Pulmonary artery endothelial cell (primary cell): ENCODE results near the gene MEIOSIN. TPM values are rescaled to one million over a fixed set of nuclear protein-coding genes. Genes with fewer than 3 reads are reported as not detected.

ENCODE experiments used
- DNase-seq: peaks from one replicate; pipeline ENCODE4 v3.0.0-alpha.2; 2011; ENCODE audit warnings: low read depth, low spot score
- total RNA-seq: library from RNA; depleted of rRNA; stranded (reverse); fragments of >200 nt; gene quantifications from 2 replicates; pipeline ENCODE4 v1.2.3, GENCODE V29; 2014

MEIOSIN gene
- total RNA-seq, 1 donor from 2014 or later: not detected

- DNase-seq: no peak
Observed at GRCh38 chr19:45779231-45780145, 46.2 kb downstream of the MEIOSIN start.

DNA sequence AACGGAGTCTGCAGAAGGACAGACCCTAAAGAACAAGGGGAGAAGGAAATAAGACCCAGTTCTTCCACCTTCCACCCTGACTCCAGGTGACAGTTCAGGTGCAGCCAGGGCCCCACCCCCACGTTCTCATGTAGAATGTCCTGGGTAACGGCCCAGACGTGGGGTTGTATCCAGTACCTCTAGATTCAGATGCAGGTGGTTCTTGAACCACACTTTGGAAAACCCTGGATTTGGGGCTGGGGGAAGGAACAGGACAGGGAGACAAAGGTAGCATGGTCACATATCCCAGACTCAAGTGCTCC, 46.9 kb downstream of the MEIOSIN start:
- no peak for DNase-seq

- no peak for DNase-seq
Observed at GRCh38 chr19:45780448-45781213, 47.4 kb downstream of the MEIOSIN start.

DNA sequence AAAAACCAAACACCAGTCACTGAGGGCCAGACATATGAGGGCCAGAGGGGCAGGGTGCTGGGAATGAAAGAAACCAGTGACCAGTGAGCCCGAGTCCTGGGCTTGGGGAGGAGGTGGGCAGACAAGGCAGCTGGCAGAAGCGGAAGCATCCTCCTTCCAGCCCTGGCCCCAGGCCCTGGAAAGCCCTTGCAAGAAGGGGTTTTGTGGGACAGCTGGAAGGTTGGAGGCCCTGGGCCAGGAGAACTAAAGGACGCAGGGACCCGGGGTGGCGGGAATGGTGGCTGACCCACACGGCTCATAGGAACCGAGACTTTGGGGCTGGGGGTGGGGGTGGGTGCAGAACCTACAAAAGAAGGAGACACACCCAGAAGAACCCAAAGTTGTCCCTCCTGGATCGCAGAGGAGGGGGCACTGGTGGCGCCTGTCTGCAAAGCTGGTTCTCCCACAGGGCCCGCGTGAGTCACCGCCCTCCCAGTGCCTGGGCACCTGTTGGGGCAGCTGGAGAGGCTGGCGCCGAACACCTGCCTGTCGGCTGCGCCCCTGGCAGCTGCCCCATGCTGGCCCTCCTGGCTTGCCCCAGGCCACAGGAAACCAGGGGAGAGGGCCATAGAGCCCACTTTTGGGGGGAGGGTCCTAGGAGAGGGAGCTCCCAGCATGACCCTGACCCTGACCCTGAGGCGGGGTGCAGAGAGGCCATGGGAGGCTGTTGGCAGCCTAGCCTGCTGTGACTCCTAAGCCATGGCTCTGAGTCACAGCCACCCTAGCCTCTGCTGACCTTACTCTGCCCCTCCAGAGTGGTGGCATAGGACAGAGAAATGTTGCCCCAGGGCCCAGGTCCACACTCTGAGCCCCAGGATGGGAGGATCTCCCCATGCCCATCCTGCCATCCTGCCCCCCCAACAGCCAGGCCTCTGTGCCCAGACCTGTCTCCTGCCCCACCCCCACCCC, 48.2 kb downstream of the MEIOSIN start:
- DNase-seq: no peak

- no peak for DNase-seq
Observed at GRCh38 chr19:45782162-45782691, 49.0 kb downstream of the MEIOSIN start, which contains the start of gene DMPK. Gene DMPK (minus strand): TSS chr19:45782490. CDS start chr19:45782352, 138 bp downstream.

DNA sequence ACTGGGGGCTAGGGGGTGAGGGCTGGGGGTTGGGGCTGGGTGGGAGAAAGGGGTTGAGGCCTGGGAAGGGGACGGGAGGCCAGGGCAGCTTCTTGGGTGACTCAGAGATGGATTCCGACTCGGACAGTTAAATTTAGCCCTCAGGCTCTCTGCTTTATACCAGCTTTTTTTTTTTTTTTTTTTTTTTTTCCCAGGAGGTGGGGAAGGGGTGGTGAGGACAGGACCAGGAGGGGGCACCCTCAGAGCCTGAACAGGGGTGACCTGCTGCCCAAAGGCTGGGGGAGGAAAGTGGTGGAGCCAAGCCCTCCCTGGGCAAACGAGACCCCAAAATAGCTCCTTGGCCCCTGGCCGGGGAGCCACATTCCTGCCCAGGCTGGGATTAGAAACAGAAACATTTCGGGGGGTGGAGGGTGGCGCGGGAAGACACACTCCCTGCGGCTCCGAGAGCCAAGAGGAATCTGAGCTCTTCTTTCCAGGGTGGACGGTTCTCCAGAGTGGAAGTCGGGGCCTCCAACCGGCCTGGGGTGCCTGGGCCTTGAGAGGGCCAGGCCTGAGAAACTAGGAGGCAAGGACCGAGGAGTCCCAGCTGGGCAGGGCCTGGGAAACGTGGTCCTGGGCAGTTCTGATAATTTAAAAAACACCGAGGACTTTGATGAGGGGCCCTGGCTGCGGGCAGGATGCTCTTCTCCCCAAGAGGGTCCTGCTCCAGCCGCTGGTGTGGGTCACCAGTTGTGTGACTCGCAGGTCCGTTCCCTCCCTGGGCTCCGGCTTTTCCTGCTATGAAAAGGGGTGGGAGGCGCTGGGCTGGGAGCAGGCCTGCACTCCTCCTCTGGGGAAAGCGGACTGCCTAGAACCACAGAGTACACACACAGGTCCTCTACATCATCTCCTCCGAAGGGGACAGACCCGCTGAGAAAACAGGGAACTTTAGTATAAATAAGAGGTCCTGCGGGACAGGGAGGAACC, 49.9 kb downstream of the MEIOSIN start:
- DNase-seq: no peak

GRCh38 chr19:45784096-45784495, 50.9 kb downstream of the MEIOSIN start:
- DNase-seq: no peak

DNA sequence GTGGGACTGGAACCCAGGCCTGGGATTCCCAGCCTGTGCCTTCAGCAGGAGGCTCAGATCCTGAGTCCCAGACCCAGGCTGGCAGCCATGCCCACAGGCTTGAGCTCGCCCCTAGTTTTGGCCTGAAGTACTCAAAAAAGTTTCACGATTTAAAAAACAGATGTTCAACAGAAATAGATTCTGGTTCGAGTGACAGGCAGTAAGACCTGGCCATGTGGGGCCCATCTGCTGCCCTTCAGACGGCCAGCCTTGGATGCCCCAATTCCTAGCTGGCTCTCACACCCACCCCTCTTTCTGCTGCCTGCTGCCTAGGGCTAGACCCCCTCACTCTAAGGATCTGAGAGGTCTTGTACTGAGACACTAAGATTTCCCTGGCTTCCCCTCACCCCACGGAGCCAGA, 51.9 kb downstream of the MEIOSIN start:
- no peak for DNase-seq

- DNase-seq: no peak
Observed at GRCh38 chr19:45785781-45786532, 52.7 kb downstream of the MEIOSIN start.

- no peak for DNase-seq
Observed at GRCh38 chr19:45786533-45786894, 53.3 kb downstream of the MEIOSIN start.

DNA sequence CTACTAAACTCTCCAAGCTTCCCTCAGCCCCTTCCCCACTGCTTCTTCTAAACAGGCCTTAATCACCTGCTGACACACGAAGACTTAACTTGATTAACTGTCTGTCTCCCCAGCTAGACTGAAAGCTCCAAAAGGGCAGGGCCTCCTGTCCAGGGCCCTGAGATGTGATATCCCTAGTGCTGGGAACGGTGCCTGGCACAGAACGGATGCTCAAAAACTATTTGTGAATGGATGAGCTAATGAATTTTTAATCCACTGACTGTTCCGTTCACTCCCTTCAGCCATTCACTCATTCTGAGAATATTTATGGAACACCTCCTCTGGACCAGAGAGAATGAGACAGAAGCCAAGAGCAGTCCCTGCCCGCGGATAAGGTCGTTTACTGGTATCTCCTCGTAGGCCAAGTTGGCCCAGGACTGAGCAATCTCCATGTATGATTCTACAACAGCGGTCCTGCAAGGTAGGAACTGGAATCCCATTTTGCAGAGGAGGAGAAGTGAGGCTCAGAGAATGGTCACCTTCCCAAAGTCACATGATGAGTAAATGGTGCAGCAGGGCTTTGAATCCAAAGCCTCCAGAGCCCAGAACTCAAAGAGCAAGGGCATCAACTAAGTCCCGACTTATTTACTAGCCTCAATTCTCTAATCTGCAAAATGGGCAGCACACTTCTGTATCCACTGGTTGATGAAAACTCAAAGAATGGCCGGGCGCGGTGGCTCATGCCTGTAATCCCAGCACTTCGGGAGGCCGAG, 56.0 kb downstream of the MEIOSIN start:
- no peak for DNase-seq

DNA sequence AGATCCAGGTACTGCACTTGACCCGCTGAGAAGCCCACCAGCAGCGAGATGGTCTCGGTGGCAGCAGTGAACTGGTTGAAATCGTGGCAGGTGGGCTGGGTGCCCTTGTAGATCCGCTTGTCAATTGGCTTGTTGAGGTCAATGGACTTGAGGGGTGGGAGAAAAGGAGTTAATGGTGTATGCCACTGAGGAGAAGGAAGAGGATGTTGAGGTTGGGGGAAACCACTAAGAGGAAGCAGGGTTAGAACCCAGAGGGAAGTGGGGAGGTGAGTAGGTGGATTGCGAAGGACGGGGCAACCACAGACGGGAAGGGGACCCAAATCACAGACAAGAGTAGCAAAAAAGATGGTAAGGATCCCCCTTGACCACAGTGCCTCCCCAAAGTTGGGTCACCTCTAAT, 57.7 kb downstream of the MEIOSIN start:
- no peak for DNase-seq

GRCh38 chr19:45791744-45792469, 58.7 kb downstream of the MEIOSIN start:
- no peak for DNase-seq

GRCh38 chr19:45792470-45793177, 59.4 kb downstream of the MEIOSIN start, which contains the start of gene DMWD:
Gene DMWD (minus strand): TSS chr19:45792845. CDS start chr19:45792756, 89 bp downstream.
- peak; percentile 96 for DNase-seq

DNA sequence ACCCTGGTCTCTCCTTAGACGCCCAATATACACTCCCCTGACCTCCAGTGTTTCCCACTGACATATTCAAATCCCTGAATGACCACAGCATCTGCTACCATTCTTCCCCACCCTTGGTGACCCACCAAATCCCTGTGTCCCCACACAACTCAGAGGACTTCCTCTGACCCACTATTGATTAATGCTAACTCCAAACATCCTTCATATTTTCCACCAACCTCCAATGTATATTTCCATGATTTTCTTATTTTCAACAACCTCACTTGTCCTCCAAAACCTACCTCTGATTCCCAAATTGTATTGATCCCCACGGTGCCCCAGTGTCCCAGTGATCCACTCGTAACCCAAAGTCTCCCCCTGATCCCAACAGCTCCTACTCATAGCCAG, 59.9 kb downstream of the MEIOSIN start:
- DNase-seq: no peak

DNA sequence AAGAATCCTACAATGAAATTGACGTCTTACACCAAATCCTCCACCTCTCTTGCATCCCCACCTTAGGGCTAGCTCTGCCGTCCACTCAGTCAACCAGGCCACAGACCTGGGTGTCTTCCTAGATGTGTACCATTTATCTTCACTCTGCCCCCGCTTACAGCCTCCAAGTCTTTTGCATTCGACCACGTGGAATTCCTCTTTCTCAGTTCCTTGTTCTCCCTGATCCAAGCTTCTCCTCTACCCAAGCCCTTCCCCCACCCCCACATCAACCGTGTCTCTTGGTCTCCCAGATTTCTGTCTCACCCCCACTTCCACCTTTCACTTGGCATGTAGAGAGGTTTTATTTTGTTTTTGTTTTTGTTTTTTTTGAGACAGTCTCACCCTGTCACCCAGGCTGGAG, 60.6 kb downstream of the MEIOSIN start:
- DNase-seq: no peak

DNA sequence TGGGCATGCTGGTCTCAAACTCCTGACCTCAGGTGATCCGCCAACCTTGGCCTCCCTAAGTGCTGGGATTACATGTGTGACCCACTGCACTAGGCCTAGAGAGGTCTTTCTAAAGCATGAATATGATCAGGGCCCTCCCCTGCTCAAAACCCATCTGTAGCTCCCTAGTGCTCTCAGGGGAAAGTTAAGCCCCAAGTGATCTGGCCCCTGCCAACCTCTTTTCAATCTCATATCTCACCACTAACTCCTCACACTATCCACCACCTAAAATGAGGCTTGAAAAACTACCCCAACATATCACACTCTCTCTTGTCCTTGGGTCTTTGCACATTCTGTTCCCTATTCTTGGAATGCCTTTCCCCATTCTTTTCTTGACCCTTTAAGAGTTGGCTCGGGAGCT, 61.4 kb downstream of the MEIOSIN start:
- no peak for DNase-seq
